WTC11 (cell line): ENCODE data around the gene S100P. TPM values are rescaled to one million over a fixed set of nuclear protein-coding genes. Genes with fewer than 3 reads are reported as not detected.

Experiments
- ATAC-seq: fragments of 200-7000 bp; cut with Tn5 transposase; 2 replicates; pipeline ENCODE4 v1.10.0; 2021; ENCODE audit warnings: mild to moderate bottlenecking, moderate library complexity
- CTCF ChIA-PET: fragments of 300-600 bp; sonication (Branson Sonifier 250); formaldehyde crosslinking; loops from one replicate; lab custom pipeline; 2021; ENCODE audit warnings: antibody characterized with exemption; lab: Charles Lee
- POLR2A ChIA-PET: fragments of 350-600 bp; sonication (Branson Sonifier 250); formaldehyde crosslinking; loops from one replicate; lab custom pipeline; 2021; ENCODE audit warnings: antibody characterized with exemption; lab: Charles Lee
- DNase-seq: peaks from one replicate; pipeline ENCODE4 v3.0.0; 2021; ENCODE audit warnings: low spot score
- H3K27ac Mint-ChIP-seq: 2 replicates; pipeline ENCODE4 v1.8.0; 2021; ENCODE audit warnings: mixed read lengths
- H3K27me3 Mint-ChIP-seq: 2 replicates; pipeline ENCODE4 v1.8.0; 2021; ENCODE audit warnings: low read depth, mild to moderate bottlenecking, moderate library complexity, mixed read lengths
- H3K36me3 Mint-ChIP-seq: 2 replicates; pipeline ENCODE4 v1.8.0; 2021; ENCODE audit warnings: mixed read lengths
- H3K4me1 Mint-ChIP-seq: 2 replicates; pipeline ENCODE4 v1.8.0; 2022; ENCODE audit warnings: mixed read lengths
- H3K4me3 Mint-ChIP-seq: 2 replicates; pipeline ENCODE4 v1.8.0; 2021; ENCODE audit warnings: mild to moderate bottlenecking, moderate library complexity, mixed read lengths
- H3K9me3 Mint-ChIP-seq: 2 replicates; pipeline ENCODE4 v1.8.0; 2021; ENCODE audit warnings: mixed read lengths
- ERG ChIP-seq: fragments of 250-450 bp; sonication (Bioruptor Pico); IDR thresholded peaks from 2 replicates; pipeline ENCODE4 v1.8.0; 2021; ENCODE audit warnings: mild to moderate bottlenecking
- GABPB1 ChIP-seq: sonication (generic); formaldehyde crosslinking; IDR thresholded peaks from 2 replicates; pipeline ENCODE4 v1.8.1; 2023; ENCODE audit warnings: mild to moderate bottlenecking, missing genetic modification reagents
- IRF1 ChIP-seq: sonication (generic); formaldehyde crosslinking; IDR thresholded peaks from 2 replicates; pipeline ENCODE4 v1.8.0; 2023; ENCODE audit warnings: missing genetic modification reagents
- MAX ChIP-seq: sonication (generic); formaldehyde crosslinking; IDR thresholded peaks from 2 replicates; pipeline ENCODE4 v1.8.0; 2022; ENCODE audit warnings: mild to moderate bottlenecking, missing genetic modification reagents
- MXD4 ChIP-seq: fragments of 250-450 bp; sonication (Bioruptor Pico); IDR thresholded peaks from 2 replicates; pipeline ENCODE4 v1.8.0; 2021; ENCODE audit warnings: mild to moderate bottlenecking, moderate library complexity, borderline replicate concordance
- OVOL2 ChIP-seq: fragments of 250-450 bp; sonication (Bioruptor Pico); IDR thresholded peaks from 2 replicates; pipeline ENCODE4 v1.9.0; 2021; ENCODE audit warnings: mild to moderate bottlenecking, borderline replicate concordance
- SP1 ChIP-seq: sonication (generic); formaldehyde crosslinking; conservative IDR thresholded peaks from 2 replicates; pipeline ENCODE4 v1.8.1; 2022; ENCODE audit warnings: missing genetic modification reagents
- ZBTB21 ChIP-seq: sonication (generic); formaldehyde crosslinking; IDR thresholded peaks from 2 replicates; pipeline ENCODE4 v1.8.1; 2023; ENCODE audit warnings: mild to moderate bottlenecking, missing genetic modification reagents, borderline replicate concordance
- ZNF416 ChIP-seq: fragments of 250-450 bp; sonication (Bioruptor Pico); IDR thresholded peaks from 2 replicates; pipeline ENCODE4 v1.9.0; 2021; ENCODE audit warnings: mild to moderate bottlenecking, inconsistent platforms
- ZNF532 ChIP-seq: fragments of 250-450 bp; sonication (Bioruptor Pico); IDR thresholded peaks from 2 replicates; pipeline ENCODE4 v1.9.0; 2021; ENCODE audit warnings: mild to moderate bottlenecking, borderline replicate concordance
- total RNA-seq: library from RNA; stranded (reverse); gene quantifications from 3 replicates; pipeline ENCODE4 v1.2.3, GENCODE V29; 2021

Gene S100P
- total RNA-seq, 1 experiment from 2014 or later, result not detected

- Mint-ChIP-seq H3K9me3 (no peaks in the 10 kb centered on the region), H3K4me1 (peaks cover 16% of the 10 kb centered on the region), H3K27ac (no peak overlapping the region), H3K27me3 (no peaks in the 10 kb centered on the region; the same call in 1 of the 2 replicates), H3K4me3 (no peak overlapping the region), H3K36me3 (no peaks in the 10 kb centered on the region)
- ChIA-PET POLR2A (no interaction called here), CTCF (interaction anchor here (3.8 kb wide), 1 partner anchor 142 kb away, joined by 13 read pairs; no protein-coding TSS in a partner anchor)
- no peak for TF ChIP-seq MXD4 (CRISPR knock-in tag)
- no peak for TF ChIP-seq OVOL2
- no peak for TF ChIP-seq ERG
- no peak for TF ChIP-seq ZNF416
- no peak for TF ChIP-seq MAX
- no peak for TF ChIP-seq IRF1 (CRISPR knock-in tag)
- ATAC-seq (no peak), DNase-seq (no peak)
Measured at GRCh38 chr4:6731780-6732179, 38.1 kb downstream of the S100P start.

- CTCF ChIA-PET, result interaction anchor here (1.2 kb wide), 1 partner anchor 12 kb away, joined by 3 read pairs; no protein-coding TSS in a partner anchor
- ATAC-seq (no peak), DNase-seq (no peak)
- Mint-ChIP-seq H3K27me3 (no peaks in the 10 kb centered on the region; the same call in 1 of the 2 replicates), H3K4me1 (peaks cover 16% of the 10 kb centered on the region), H3K27ac (no peak overlapping the region), H3K36me3 (no peaks in the 10 kb centered on the region), H3K4me3 (no peak overlapping the region), H3K9me3 (no peaks in the 10 kb centered on the region)
- POLR2A ChIA-PET, result no interaction called here
- TF ChIP-seq ZNF532 (CRISPR knock-in tag) (no peak), SP1 (CRISPR knock-in tag) (no peak)
Measured at GRCh38 chr4:6732441-6733357, 39.0 kb downstream of the S100P start.

- ATAC-seq (no peak), DNase-seq (no peak)
- CTCF ChIA-PET, result interaction anchor here (1.2 kb wide), 1 partner anchor 13 kb away, joined by 3 read pairs; no protein-coding TSS in a partner anchor
- no peak overlapping the region for H3K4me3 Mint-ChIP-seq
- H3K27me3 Mint-ChIP-seq, result no peaks in the 10 kb centered on the region; the same call in 1 of the 2 replicates
- POLR2A ChIA-PET, result no interaction called here
- no peaks in the 10 kb centered on the region for H3K36me3 Mint-ChIP-seq
- H3K27ac Mint-ChIP-seq, result no peak overlapping the region
- H3K9me3 Mint-ChIP-seq, result no peaks in the 10 kb centered on the region
- 0 out of 2 replicates have a peak, but pooled peaks have one; percentile 38 for TF ChIP-seq GABPB1 (CRISPR knock-in tag)
- TF ChIP-seq ZBTB21 (CRISPR knock-in tag), result no peak
- peaks cover 7% of the 10 kb centered on the region for H3K4me1 Mint-ChIP-seq
Measured at GRCh38 chr4:6733358-6734164, 39.9 kb downstream of the S100P start.
